ENCODE data around the gene AFP.

The AFP gene

DNA sequence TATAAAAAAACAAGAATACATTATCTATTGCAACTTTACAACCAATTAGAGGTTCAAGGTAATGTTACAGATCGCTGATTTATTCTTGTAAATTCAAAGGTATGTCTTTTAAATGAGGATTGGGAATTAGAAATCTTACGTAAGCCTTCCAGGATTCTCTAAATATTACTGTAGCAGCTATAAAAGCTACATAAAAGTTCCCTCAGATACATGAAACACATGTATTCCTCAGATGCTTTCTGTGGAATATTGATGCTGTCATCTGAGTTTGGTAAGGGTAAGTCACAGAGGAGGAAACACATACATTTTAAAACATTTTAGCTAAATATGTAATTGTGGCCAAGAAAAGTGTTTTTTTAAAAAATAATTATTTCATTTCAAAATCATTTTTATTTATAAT lies 3.4 kb downstream of the AFP start:
- DNase-seq = no peak

DNA sequence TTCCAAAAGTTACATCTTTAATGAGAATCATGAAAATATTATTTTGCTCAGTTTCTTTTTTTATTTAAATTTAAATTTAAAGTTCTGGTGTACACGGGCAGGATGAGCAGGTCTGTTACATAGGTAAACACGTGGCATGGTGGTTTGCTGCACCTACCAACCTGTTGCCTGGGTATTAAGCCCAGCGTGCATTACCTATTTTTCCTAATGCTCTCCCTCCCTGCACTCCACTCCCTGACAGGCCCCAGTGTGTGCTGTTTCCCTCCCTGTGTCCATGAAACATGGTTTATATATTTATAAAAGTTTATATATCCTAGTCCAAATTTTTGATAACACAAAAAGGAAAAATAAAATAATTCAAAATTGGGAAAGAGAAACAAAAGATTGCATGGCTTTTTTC lies 4.0 kb downstream of the AFP start:
- DNase-seq = no peak

DNA sequence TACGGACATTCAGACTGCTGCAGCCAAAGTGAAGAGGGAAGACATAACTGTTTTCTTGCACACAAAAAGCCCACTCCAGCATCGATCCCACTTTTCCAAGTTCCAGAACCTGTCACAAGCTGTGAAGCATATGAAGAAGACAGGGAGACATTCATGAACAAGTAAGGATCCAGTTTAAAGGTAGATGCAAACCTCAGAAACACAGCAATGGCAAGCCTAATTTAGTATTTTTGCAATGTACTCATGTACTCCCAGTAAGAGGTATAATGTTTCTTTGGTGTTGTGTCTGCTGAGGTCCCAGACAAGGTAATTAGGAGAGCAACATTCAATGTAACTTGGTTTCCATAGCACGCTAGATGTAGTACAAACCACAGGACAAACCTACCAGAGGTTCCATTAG lies 4.6 kb downstream of the AFP start:
- DNase-seq = no peak

DNA sequence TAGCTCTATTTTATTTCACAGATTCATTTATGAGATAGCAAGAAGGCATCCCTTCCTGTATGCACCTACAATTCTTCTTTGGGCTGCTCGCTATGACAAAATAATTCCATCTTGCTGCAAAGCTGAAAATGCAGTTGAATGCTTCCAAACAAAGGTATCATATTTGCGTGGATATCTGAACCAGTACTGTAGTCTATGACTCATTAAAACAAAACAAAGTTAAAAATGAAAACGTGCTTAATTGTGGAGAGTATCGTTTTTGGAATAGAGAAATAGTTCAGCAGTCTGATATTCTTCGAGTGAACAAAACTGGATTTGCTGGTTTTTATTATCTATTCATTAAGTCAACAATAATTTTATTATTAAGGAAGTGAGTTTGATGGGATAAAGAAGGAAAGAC lies 6.3 kb downstream of the AFP start:
- DNase-seq = no peak

DNA sequence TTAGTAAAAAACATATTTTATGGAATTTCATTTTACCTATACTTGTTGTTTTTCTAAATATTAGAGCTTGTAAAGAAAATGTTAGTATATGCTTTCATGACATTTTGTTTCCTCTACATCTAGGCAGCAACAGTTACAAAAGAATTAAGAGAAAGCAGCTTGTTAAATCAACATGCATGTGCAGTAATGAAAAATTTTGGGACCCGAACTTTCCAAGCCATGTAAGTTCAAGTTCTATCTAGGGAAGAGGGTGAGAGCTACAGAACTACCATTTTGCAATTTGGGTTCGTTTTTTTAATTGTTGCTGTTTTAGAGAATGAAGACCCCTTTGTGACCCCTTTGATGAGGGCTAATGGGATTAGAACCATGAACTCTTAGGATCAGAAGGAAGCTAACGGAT lies 7.2 kb downstream of the AFP start:
- DNase-seq = no peak

DNA sequence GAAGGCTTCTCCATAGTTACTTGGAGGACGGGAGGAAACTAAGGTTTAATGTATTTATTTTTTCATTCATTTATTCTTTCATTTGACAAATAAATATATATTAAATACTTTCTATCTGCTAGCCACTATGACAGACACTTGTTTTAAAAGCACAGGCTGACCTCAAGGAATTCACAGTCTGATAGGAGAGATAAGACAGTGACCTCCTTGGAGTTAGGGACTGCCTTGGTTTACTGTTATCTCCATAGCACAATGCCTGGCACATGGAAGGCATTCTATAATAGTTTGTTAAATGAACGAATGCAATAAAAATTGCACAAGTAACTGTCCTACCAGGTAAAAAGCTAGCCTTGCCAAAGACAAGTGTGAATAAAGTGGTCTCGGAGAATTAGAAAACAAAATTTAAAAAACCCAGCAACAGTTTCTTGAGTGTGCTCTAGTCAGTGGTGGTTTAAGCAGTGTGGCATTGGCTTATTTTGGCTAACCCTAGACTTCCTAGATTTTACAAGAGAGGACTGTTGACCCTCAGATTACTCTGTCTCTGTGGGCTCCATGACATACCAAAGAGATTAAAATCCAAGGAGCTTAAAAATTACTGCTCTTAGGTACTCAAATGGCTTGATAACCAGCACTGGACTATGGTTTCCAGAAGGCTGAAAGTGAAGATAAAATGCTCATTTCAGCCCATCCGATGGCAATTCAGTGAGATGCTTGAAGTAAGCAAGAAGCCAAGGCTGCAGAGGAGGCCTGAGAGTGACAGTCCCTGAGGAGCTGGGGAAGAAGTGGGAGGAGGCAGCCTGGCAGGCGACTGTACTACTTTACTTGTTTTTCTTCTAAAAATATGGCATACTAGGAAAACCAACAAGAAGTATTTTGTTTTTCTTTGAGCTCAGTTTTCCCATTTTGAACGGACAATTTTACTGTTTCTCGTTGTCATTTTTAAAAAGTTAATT lies 9.6 kb downstream of the AFP start:
- DNase-seq = no peak

DNA sequence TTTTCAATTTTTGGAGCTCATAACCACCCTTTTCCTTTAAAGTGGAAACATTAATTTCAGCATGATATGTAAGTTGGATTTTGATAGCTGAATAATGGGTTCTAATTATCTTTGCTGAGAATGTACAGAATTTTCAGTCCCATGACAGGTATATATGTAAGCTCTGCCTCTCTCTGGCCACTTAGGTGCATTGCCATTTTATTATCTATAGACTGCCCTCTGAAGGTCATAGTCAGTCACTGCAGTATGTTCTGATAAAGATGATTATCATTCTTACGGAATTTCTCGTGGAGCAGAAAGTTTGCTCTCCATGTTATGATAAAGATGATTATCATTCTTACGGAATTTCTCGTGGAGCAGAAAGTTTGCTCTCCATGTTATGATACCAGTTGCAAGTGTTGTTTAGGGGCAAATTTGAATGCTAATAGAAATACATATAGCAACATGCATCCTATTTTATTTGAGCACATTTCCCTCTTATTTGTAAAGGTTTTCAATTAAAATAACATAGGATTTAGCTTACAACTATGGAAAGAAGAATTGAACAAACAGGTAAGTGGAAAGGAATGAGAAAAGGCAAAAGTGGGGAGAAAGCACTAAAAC lies 10.4 kb downstream of the AFP start:
- DNase-seq = peak; percentile 72

DNA sequence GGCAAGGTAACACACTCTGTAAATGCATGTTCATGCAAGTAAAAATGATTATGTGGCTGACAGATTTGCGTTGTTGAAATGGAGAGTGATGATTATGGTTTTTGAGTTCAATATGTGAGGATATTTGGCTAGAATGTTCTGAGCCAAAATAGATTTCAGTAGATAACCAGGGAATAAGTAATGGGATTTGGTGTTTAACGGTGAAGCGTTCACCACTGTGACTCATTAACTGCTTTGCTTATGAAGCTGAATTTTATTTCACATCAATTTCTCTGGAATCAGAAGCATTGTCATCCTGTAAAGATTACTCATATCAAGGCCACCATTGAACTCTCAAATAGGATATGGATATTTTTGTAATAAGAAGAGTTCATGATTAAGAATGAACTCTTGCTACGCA lies 11.7 kb downstream of the AFP start:
- no peak for DNase-seq

DNA sequence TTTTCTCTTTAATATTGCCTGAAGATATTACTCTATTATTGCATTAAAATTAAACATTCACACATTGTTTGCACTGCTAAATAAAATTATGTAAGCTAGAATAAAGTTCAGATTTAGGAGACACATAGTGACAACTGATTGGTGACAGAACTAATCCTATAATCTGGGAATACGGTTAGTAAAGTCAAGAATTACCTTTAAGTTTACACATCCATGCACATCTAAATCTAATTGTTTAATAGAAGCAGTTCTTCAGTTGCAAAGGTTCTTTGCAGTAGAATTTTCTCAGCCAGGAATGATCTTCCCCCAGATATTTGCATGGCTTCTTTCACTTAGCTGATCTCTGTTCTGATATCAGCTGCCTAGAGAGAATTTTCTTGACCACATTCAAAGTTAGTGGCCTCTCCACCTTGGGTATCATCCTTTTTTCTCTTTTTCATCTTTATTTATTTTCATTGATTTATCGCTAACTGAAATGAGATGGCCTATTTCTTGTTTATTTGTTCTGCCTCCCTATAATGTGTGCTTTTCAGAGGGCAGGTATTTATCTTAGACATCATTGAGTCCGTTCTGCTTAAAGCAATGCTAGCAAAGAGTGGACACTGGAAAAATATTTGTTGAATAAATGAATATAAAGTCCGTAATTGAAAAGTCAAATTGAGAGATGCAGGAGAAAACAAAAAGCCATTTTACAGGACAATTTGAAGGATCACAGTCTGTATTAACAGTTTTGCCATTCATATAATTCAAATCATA lies 12.6 kb downstream of the AFP start:
- DNase-seq = no peak

DNA sequence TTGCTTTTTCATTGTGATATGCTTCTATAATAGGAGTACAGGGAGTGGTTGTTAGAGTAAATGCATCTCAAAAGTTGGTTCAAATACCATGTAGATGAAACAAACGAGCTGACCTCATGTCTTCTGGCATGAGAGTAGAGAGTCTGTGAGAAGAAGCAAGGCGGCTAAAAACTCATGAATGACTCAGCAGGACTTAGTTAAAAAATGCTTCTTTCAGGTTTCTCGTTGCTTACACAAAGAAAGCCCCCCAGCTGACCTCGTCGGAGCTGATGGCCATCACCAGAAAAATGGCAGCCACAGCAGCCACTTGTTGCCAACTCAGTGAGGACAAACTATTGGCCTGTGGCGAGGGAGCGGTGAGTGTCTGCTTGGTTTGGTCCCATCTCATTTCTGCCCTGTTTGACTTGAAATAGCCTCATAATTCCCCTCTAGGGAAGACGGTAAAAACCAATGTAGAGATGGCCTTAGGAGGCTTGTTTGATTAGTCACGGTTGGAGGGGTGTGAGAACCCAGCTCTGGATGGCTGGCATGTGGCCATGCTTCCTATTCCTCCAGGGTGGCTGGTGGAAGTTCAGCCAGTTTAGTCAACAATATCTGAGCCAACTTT lies 14.5 kb downstream of the AFP start:
- DNase-seq = no peak

DNA sequence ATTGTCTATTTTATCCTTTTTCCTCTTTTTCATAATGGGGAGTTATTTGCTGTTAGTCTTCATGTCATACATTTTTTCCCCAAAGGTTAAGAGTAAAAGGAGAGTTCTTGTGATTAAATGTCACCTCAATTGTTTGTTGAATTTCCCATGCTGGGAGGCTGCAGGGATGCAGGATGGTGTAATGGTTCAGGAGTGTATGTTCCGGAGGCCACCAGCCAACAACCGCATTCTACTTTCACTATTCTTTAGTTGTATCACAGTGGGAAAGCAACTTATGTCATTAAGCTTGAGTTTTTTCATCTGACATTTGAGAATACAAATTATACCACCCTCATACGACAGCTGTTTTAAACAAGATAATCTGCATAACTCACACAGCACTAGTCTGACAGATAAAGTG lies 15.4 kb downstream of the AFP start:
- DNase-seq = no peak

DNA sequence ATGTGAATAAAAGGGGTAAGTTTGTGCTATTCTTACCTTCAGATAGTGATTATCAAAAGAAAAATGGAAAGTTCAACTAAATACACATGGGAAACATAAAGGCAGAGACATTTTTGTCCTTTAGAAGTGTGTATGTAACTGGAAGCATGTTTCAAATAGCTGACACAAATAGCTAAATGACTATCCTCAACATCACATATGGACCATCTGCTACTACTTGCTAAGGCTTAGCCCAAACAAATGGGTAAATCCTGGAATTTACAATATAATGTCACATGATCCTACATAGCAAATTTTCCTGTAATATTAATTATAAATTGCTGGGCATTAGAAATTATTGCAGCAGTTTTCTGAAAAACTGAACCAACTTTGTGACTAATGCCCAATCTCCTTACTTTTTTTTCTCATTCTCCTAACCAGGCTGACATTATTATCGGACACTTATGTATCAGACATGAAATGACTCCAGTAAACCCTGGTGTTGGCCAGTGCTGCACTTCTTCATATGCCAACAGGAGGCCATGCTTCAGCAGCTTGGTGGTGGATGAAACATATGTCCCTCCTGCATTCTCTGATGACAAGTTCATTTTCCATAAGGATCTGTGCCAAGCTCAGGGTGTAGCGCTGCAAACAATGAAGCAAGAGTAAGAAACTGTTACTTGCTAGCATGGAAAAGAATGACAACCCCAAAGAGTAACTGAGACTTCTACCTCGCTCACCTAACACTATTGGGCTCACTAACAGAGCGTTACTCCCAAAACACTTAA lies 16.1 kb downstream of the AFP start:
- DNase-seq = no peak

DNA sequence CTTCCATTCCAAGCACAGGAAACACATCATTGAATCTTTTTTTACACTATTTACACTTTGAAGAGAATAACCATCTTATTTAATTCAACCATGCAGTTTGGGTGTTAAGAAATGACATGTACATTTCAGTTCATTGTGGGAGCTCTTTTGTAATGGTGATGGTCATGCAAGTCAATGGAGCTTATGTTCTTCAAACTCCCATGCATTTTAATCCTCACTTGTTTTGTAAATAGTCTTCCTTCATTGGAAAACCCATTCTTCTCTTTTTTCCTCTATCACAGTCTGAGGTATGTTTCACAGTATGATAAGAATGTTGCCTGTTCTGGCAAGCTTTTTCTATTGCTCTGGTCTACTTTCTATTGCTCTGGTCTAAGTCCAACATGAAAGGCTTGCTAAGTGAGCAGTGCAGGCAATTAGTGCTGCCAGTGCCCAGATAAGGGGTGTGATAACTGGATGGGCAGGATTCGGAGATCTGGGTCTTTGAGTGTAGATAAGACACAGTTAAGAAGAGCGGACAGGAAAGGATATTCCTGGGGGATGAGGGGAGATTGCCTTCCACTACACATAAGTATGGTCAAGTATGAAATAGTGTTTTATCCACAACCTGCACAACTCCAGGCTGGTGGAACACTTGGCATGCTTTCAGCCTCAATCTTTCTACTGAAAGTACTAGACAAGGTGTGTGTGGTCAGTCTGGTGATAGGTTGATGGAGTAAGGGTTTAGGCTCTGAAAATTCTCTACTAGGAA lies 17.1 kb downstream of the AFP start:
- DNase-seq = no peak

DNA sequence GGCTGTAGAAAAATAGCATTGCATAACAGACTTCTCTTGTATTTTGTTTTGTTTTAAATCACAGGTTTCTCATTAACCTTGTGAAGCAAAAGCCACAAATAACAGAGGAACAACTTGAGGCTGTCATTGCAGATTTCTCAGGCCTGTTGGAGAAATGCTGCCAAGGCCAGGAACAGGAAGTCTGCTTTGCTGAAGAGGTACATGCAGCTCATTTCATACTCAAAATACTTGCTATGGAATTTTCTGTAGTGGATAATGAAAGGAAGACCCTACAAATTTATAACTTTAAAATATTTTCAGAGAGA lies 17.6 kb downstream of the AFP start:
- DNase-seq = no peak

DNA sequence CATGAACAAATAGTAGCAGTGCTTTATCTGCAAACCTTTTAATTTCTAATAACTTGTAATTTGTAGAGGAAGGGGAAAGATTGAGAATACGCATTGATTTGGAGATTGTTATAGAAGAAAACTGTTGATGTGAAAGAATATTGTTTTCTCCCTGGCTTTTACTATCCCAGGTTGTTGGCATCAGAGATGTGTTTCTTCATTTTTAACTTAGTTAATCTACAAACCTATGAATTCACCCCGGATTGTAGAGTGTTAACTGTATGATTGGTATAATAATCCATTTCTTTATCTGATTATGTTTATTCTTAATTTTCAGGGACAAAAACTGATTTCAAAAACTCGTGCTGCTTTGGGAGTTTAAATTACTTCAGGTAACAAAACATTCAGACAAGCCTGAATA lies 18.9 kb downstream of the AFP start:
- DNase-seq = no peak

DNA sequence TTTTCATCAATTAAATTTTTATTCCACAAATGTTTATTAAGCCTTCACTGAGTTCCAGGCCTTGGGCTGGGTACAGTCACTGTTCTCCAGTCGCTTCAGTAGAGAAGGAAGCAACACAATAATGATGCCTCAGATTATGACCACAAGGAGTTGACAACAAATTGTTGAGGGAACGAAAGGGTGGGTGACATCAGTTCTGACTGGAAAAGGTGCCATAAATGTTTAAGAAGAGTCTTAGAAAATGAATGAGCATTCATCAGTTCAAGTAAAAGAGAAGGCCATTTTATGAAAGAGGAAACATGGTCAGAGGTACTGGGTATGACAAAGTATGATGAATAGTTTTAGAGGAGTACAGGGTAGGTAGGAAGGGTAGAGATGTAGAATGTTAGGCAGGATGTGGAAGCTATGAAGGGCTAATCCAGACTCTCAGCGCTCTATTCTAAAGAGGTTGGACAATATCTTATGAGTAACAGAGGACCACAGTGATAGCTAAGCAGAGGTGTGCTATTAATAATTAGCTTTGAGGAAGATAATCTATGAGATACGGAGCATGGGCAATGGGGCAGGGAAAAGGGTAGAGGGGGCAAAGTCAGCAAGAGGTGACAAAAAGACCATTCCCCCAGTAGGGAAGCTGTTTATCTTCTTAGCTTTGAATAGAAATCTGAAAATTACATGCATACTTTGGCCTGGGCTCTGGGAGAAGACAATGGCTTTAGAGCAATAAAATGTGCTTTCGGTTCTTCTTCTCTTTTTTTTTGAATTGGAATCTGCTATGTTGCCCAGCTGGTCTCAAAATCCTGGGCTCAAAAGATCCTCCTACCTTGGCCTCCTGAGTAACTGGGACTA lies 20.4 kb downstream of the AFP start:
- no peak for DNase-seq

DNA sequence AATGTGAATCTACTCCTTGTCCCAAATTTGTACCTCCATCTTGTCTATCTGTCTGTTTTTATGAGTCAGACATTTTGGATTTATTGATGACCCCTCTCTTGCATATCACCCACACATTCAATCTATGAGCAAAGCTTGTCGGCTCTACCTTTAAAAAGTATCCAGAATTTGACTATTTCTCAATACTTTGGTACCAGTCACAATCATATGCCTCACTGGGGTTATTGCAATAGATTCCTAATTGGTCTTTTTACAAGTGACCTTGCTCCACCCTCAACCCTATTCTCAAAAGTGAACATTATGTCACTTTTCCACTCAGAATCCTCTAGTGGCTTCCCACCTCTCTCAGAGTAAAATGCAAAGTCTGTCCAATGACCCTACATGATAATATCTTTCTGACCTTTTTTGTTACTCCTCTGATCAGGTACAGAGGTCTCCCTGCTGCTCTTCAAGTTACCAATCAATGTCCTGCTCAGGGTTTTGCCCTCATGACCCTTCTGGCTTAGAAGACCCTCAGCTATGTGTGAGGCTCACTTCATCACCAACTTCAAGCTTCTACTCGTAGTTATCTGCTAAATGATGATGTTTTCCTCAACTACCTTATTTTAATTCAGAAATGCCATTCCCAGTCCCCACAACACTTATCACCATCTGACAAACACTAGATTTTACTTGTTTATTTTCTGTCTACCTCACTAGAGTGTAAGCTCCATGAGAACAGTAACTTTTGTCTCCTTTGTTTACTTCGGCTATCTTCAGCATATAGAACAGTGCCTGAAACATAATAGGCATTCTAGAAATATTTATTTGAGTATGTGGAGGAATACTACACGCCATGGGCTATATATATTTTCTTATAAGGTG lies 22.4 kb downstream of the AFP start:
- DNase-seq = no peak

DNA sequence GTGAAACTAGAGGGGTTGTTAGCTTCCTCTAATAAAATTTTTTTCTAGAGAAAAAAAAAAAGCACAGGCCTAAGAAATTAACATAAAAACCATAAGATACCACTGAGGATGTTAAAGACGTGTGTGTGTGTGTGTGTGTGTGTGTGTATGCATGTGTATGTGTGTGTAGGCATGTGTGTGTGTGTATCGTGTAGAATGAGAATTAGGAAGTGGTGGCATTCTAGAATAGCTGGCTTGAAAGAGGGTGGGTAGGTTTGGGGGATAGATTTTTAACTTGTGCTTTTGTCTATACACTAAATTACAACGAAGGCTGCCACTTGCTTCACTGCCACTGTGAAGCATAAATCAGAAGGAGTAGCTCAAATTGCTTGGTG lies 23.0 kb downstream of the AFP start:
- DNase-seq = no peak

DNA sequence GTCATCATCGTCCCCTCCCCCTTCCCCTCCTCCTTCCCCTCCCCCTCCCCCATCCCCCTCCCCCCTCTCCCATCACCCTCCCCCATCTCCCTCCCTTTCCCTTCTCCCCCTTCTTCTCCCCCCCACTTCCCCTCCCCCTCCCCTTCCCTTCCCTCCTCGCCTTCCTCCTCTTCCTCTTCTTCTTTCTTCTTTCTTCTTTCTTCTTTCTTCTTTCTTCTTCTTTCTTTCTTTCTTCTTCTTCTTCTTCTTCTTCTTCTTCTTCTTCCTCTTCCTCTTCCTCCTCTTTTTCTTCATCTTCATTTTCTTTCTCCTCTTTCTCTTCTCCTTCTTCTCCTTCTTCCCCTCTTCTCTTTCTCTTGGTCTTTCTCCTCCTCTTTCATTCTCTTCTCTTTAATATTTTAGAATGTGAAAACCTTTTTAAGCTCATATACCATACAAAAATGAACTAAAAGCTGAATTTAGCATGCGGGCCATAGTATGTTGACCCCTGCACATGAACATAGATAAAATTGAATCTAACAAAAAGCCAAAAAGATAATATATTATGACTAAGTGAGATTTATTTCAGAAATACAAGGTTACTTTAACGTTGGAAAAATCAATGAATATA lies 25.0 kb downstream of the AFP start:
- DNase-seq = no peak

DNA sequence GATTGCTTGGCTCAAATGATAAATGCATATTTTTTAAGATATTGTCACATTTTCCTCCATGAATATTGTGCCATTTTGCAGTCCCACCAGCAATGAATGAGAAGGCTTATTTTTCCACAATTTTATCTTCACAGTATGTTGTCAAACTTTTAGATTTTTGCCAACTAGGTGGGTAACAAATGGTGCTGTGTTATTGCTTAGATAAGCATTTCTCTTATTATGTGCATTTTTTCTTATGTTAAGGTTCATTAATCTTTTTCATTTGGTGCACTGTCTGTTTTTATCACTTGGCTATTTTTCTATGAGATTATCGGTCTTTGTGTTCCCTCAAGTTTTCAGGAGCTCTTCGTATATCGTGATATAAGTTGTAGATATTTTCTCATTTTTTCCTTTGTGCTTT lies 32.1 kb downstream of the AFP start:
- no peak for DNase-seq
